HG03097 (cell line): ENCODE data around the gene OR2J3.
"Not testable (repeated sequence)": the region's sequence is repeated elsewhere in the genome, so short reads cannot be mapped to it uniquely, and the experiment has no call there.

Experiments used
- ATAC-seq: cut with Tn5 transposase; IDR thresholded peaks from one replicate; pipeline ENCODE4 v1.9.1; 2021; ENCODE audit not compliant: unreplicated experiment, low FRiP score

OR2J3 gene

DNA sequence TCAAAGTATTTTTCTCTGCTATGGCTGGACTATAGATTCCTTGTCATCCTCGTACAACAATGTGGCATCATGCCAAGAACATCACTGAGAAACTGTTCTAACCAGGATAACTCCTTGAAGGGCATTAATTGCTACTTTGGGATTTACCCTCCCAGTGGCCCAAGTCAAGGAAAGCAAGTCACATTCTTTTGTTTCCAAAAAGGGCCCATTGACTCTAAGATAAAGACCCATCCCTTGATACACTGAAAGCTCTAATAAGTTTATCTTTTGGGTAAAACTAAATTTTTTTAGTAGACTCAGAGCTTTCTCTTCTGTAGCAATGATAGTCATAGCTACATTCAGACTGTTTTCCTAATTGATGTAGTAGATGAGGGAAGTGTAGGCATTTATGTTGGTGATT is at the start of gene OR2J3:
Gene OR2J3, plus strand, starts transcription at position 301 of the 400 bp plus-strand sequence. CDS start 3,833 bp downstream, outside the sequence.
- ATAC-seq = no peak

GRCh38 chr6:29071831-29072723 is 35.8 kb upstream of the OR2J3 start:
- no peak for ATAC-seq

DNA sequence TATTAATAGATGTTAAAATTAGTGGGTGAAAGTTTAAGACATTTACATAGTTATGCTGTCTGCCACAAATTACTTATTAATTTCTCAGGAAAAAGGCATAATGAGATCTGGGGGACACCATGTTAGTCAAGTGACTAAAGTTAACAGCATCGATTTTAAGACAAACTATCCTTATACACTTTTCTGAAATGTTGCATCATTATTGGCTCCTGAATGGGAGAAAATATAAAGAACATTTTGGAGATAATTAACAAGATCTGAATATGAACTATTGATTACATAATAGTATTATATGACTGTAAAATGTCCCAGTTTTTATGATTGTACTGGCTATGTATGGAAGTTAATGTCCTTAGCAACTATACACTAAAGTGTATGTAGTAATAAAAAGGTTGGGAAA is 28.7 kb upstream of the OR2J3 start:
- ATAC-seq = no peak

GRCh38 chr6:29081312-29081711 is 26.5 kb upstream of the OR2J3 start:
- no peak for ATAC-seq

DNA sequence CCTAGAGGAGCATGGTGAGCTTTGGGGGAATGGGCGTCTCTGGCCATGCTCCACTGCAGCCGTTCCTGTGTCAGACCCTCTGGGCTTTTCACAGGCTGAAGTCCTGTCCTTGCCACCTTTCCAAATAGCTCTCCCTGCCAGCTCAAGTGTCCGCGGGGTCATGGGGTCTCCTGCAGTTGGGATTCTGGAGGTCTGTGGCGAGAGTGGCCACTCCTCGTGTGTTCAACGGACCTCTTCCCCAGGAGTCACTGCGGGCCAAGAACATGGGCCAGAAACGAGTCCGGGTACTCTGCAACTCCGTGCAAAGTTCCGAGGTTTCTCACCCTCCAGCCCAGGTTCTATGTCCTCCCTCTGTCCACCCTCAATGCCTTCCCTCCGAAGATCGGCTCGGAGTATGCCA is 25.4 kb upstream of the OR2J3 start:
- ATAC-seq = no peak

GRCh38 chr6:29087213-29087612 is 20.6 kb upstream of the OR2J3 start, which contains the start of gene OR2B3:
Gene OR2B3, minus strand, starts transcription at chr6:29087313. Its CDS starts 65 bp downstream, at chr6:29087248.
- no peak for ATAC-seq

GRCh38 chr6:29092957-29093356 is 14.9 kb upstream of the OR2J3 start:
- no peak for ATAC-seq

DNA sequence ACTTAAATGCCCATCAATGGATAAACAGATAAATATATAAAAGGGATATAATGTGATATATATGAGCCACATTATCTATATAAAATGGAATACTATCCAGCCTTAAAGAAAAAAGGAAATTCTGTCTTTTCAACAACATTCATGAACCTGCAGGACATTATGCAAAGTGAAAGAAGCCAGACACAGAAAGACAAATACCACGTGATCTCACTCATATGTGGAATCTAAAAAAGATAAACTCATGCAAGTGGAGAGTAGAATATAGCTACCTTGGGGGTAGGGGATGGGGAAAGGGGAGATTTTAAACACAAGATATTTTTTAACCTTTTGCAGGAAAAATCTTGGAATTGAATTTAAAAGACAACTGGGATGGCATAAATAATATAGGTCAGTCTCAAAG is 10.1 kb upstream of the OR2J3 start:
- no peak for ATAC-seq

GRCh38 chr6:29099190-29099589 is 8.7 kb upstream of the OR2J3 start, which contains the start of gene OR2J1:
Gene OR2J1, plus strand, starts transcription at chr6:29099490. Its CDS starts 1,453 bp downstream, at chr6:29100943.
- no peak for ATAC-seq

- ATAC-seq = no peak
Measured at GRCh38 chr6:29112135-29112534, 4.3 kb downstream of the OR2J3 start.

- ATAC-seq = not testable (repeated sequence)
Measured at GRCh38 chr6:29114964-29115363, 7.1 kb downstream of the OR2J3 start.

DNA sequence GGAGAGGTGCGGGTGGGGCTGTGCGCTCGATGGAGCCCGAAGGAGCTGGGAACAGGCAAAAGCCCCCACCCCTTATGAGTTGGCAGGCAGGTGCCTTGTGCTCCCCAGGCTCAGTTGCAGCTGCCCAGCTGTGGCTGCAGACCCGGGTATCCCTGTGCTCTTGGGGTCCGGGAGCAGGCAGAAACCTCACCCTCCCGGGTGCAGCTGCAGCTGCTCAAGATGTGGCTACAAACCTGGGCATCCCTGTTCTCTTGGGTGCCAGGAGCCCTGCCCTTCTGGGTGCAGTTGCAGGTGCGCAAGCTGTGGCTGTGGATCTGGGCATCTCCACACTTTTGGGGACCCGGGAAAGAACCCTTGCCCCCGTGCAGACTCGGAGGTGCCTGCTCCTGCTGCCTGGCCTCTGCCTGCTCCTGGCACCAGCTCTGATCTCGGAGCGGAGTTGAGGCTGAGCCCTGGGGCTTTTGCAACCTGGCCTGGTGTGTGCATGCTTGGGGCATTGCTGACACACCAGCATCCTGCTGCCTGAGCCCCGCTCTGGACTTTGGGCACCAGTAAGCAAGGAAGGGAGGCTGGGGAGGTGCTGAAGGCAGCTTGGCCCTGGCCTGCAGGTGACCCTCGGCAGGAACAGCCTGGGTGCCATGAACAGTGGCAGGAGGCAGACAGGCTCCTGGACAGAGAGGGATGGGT is 21.6 kb downstream of the OR2J3 start:
- no peak for ATAC-seq

DNA sequence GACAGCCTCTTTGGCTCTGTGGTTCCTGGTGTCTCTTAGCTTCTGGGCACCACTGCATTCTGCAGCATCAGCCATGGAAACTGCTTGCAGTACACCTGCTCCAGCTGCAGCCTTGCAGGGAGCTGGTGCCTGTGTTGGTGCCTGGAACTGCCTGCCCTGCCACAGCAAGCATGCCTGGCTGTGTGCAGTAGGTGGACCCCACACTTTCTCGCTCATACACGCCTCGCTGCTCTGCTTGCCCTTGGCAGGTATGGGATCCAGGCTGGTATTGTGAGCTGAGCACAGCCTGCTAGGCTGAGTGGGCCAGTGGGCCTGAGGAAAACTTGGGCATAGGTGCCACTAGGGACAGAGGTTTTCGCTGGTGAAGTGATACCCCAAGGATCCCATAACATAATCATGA is 22.8 kb downstream of the OR2J3 start:
- ATAC-seq = no peak

- ATAC-seq = no peak
Measured at GRCh38 chr6:29131691-29132090, 23.8 kb downstream of the OR2J3 start.

DNA sequence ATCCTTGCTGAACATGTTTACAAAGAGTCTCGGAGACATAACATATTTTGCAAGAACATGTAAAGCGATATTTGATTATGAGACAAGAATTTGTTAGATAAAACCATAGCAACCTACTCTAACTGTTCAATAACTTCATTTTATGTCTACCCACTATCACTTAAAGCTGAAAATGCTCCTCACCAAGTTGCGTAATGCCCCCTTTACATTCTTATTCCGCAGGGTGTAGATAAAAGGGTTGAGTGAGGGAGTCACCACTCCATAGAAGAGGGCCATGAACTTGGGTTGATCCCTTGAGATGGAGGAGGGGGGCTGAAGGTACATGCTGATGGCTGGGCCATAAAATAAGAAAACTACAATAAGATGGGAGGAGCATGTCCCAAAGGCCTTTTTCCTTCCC is 29.9 kb downstream of the OR2J3 start:
- no peak for ATAC-seq

GRCh38 chr6:29141606-29142005 is 33.7 kb downstream of the OR2J3 start:
- no peak for ATAC-seq

GRCh38 chr6:29142309-29142708 is 34.5 kb downstream of the OR2J3 start:
- no peak for ATAC-seq

- no peak for ATAC-seq
Measured at GRCh38 chr6:29146179-29146578, 38.3 kb downstream of the OR2J3 start.

DNA sequence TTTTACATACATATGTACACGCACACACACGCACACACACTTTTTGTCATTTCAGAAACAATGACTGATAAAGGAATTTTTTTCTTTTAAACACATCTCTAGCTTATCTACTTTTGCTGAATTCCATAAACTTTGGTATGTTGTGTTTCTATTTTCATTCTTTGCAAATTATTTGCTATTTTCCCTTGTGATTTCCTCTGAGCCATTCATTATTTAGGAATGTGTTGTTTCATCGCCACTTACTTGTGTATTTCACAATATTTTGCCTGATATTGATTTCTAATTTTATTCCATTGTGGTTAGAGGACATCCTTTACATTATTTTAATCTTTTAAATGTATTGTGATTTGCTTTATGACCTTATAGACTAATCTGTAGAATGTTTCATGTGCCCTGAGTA is 39.2 kb downstream of the OR2J3 start:
- no peak for ATAC-seq

DNA sequence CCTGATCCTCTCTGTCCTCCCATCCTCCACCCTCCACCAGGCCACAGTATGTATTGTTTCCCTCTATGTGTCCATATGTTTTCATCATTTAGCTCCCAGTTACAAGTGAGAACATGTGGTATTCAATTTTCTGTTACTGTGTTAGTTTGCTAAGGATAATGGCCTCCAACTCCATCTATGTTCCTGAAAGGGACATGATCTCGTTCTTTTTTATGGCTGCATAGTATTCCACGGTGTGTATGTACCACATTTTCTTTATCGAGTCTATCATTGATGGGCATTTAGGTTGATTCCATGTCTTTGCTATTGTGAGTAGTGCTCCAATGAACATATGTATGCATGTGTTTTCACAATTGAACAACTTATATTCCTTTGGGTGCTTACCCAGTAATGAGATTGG is 41.6 kb downstream of the OR2J3 start:
- not testable (repeated sequence) for ATAC-seq

- no peak for ATAC-seq
Measured at GRCh38 chr6:29153083-29153482, 45.2 kb downstream of the OR2J3 start.

DNA sequence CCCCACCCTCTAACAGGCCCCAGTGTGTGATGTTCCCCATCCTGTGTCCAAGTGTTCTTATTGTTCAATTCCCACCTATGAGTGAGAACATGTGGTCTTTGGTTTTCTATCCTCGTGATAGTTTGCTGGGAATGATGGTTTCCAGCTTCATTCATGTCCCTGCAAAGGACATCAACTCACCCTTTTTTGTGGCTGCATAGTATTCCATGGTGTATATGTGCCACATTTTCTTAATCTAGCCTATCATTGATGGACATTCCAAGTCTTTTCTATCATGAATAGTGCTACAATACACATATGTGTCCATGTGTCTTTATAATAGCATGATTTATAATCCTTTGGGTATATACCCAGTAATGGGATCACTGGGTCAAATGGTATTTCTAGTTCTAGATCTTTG is 47.3 kb downstream of the OR2J3 start:
- ATAC-seq = not testable (repeated sequence)
